ENCODE data around the gene CAMTA1. TPM values are rescaled to one million over a fixed set of nuclear protein-coding genes. Genes with fewer than 3 reads are reported as not detected.
A peak's percentile ranks its signal among the peaks of the same experiment; 100 is the strongest.

Gene CAMTA1
- total RNA-seq, 4 donors from 2014 or later: 57.4 to 88.3 (median 62.1) TPM

DNA sequence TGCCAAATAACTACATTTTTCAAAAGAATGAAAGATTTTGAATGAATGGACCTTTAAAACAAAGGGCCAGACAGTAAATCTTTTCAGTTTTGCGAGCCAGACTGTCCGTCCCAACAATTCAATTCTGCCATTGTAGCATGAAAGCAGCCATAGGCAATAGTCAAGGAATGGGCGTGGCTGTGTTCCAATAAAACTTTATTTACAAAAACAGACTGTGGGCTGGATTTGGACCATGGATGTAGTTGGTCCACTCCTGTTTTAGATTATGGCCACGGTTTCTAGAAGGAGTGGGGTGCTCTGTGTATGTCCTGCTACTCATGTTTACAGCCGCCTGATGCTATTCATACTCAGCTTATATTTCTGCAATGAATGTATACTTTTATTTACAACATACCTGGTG is 474.7 kb downstream of the CAMTA1 start:
- H3K4me1 ChIP-seq: peaks cover 0 to 18% (median 0%) of the 10 kb centered on the region in 4 donors
- H3K36me3 ChIP-seq: no peaks in the 10 kb centered on the region
- H3K27ac ChIP-seq: no peak overlapping the region
- H3K9me3 ChIP-seq: no peaks in the 10 kb centered on the region
- TF ChIP-seq POLR2A (IDR thresholded peaks at IDR 0.05): no peak
- TF ChIP-seq, protein P1, sequence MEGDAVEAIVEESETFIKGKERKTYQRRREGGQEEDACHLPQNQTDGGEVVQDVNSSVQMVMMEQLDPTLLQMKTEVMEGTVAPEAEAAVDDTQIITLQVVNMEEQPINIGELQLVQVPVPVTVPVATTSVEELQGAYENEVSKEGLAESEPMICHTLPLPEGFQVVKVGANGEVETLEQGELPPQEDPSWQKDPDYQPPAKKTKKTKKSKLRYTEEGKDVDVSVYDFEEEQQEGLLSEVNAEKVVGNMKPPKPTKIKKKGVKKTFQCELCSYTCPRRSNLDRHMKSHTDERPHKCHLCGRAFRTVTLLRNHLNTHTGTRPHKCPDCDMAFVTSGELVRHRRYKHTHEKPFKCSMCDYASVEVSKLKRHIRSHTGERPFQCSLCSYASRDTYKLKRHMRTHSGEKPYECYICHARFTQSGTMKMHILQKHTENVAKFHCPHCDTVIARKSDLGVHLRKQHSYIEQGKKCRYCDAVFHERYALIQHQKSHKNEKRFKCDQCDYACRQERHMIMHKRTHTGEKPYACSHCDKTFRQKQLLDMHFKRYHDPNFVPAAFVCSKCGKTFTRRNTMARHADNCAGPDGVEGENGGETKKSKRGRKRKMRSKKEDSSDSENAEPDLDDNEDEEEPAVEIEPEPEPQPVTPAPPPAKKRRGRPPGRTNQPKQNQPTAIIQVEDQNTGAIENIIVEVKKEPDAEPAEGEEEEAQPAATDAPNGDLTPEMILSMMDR (IDR thresholded peaks at IDR 0.05): no peak
- H3K27me3 ChIP-seq: no peaks in the 10 kb centered on the region
- DNase-seq: no peak
- no peak overlapping the region for H3K4me3 ChIP-seq

DNA sequence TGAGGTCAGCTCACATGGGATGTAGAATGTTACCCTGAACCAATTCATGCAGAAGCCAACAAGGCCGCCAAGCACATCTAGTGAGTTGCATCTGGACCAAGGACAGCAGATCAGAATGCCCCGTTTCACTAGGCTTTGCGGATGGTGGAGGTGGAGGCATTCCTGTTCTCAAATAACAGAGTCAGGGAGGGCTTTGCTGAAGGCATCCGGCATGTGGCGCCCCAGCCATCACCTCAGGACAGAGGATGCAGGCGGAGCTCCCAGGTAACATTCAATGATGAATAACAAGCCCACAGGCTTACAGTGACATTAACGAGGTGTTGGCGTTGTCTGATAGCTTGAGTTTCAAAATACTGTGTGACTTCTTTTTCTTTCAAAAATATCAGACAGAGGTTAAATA is 476.2 kb downstream of the CAMTA1 start:
- Histone ChIP-seq H3K27ac (no peak overlapping the region), H3K4me3 (no peak overlapping the region), H3K9me3 (no peaks in the 10 kb centered on the region), H3K36me3 (no peaks in the 10 kb centered on the region), H3K4me1 (peaks cover 0 to 31% (median 2%) of the 10 kb centered on the region in 4 donors), H3K27me3 (no peaks in the 10 kb centered on the region)
- DNase-seq: no peak
- TF ChIP-seq, protein P1 (IDR thresholded peaks at IDR 0.05): no peak
- no peak for TF ChIP-seq POLR2A (IDR thresholded peaks at IDR 0.05)

DNA sequence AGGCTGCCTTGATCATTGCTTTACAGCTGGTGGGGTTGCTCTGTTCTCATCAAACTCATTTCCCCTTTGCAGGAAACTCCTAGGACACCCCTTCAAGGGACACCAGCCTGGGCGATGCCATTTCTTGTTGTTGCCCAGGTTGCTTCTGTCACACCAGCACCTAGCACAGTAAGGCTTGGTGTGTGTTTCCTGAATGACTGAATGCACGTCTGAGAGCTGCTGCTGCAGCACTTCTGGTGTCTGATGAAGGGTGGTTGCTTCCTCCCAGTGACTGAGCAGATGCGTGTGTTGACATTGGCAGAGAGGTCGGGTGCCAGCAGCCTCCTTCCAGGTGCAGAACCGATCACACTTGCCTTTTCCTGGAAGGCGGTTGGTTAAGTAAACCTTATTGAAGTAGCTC is 477.4 kb downstream of the CAMTA1 start:
- Histone ChIP-seq H3K27me3 (no peaks in the 10 kb centered on the region), H3K4me3 (no peak overlapping the region), H3K9me3 (no peaks in the 10 kb centered on the region), H3K27ac (no peak overlapping the region), H3K36me3 (no peaks in the 10 kb centered on the region), H3K4me1 (peaks cover 0 to 31% (median 2%) of the 10 kb centered on the region in 4 donors)
- TF ChIP-seq POLR2A (IDR thresholded peaks at IDR 0.05): no peak
- TF ChIP-seq, protein P1 (IDR thresholded peaks at IDR 0.05): no peak
- DNase-seq: peak in 2 of 3 donors; percentile 63 to 68

DNA sequence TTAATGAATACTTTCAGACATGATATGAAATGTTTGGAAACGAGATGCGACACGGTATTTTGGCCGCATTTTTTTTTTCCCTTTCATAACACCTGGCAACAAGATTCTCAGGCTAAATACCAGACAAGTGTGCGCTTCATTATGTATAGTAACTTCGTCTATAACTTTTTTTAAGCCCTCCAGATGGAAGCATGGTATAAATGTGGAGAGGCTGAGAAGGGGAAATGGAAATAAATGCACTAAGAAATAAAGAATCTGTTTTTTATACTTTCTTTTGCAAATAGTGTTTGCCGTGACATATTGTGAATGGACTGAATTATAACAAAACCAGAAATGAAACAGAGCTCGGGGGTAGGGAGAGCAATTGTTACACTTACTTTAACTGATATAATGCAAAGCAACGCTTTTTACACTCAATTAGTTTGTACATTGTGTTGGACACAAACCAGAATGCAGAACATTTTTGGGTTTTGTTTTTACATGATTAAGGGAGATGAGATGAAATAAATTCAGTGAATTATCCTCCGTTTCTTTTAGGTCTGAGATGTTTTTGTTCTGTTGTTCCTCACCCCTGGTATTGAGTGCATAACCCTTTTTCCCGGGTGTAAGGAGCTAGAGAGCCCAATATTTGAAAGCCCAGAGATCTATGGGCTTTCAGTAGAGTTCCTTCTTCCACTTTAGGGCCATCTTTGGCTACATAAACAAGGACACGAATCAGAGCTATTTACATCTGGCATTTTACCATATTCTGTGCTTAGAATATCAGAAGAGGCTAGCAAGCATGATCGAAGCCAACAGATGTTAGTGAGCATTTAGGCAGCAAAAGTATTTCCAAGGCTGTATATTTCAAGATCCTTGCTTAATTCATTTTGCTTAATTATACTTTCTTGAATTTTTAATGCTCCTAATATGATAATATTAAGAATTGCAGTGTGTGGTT is 478.0 kb downstream of the CAMTA1 start:
- DNase-seq: no peak
- no peaks in the 10 kb centered on the region for H3K36me3 ChIP-seq
- peaks cover 0 to 31% (median 2%) of the 10 kb centered on the region in 4 donors for H3K4me1 ChIP-seq
- no peaks in the 10 kb centered on the region for H3K27me3 ChIP-seq
- no peak overlapping the region for H3K27ac ChIP-seq
- TF ChIP-seq POLR2A (IDR thresholded peaks at IDR 0.05): no peak
- TF ChIP-seq, protein P1 (IDR thresholded peaks at IDR 0.05): no peak
- H3K4me3 ChIP-seq: no peak overlapping the region
- peaks cover 0 to 4% (median 0%) of the 10 kb centered on the region in 4 donors for H3K9me3 ChIP-seq

DNA sequence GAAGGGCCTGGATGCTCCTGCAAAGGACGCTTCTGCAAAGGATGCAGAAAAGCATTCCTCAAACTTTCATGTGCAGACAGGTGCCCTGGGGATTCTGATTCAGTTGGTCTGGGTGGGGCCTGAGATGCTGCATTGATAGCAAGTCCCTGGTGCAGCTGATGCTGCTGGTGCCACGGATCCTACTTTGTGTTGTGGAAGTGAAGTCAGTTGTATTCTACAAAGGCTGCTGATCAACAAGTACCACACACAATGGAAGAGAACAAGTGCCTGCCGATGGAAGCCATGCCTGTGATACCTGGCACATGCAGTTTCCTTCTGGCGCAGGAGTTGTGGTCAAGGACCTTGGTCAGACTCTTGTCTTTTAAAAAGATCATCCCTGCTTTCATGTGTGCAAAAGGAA is 478.8 kb downstream of the CAMTA1 start:
- no peak for DNase-seq
- no peaks in the 10 kb centered on the region for H3K36me3 ChIP-seq
- H3K27ac ChIP-seq: no peak overlapping the region
- TF ChIP-seq, protein P1 (IDR thresholded peaks at IDR 0.05): no peak
- no peak for TF ChIP-seq POLR2A (IDR thresholded peaks at IDR 0.05)
- H3K9me3 ChIP-seq: peaks cover 0 to 5% (median 0%) of the 10 kb centered on the region in 4 donors
- peaks cover 0 to 31% (median 2%) of the 10 kb centered on the region in 4 donors for H3K4me1 ChIP-seq
- no peaks in the 10 kb centered on the region for H3K27me3 ChIP-seq
- no peak overlapping the region for H3K4me3 ChIP-seq
